ENCODE results near the gene FRMD4B.

GRCh38 chr3:69318410-69318809, 67.5 kb downstream of the FRMD4B start:
- TF ChIP-seq CTCF (IDR thresholded peaks at IDR 0.05) (no peak), EZH2phosphoT487 (IDR thresholded peaks at IDR 0.05) (no peak), EZH2 (IDR thresholded peaks at IDR 0.05) (no peak)

Data from neural progenitor cell (in vitro differentiated cells).